ENCODE data around the gene MC1R. TPM values are rescaled to one million over a fixed set of nuclear protein-coding genes. Genes with fewer than 3 reads are reported as not detected.
"Not testable (repeated sequence)": the region's sequence is repeated elsewhere in the genome, so short reads cannot be mapped to it uniquely, and the experiment has no call there.

Gene MC1R
- total RNA-seq, 1 donor from 2014 or later: 1.2 TPM

DNA sequence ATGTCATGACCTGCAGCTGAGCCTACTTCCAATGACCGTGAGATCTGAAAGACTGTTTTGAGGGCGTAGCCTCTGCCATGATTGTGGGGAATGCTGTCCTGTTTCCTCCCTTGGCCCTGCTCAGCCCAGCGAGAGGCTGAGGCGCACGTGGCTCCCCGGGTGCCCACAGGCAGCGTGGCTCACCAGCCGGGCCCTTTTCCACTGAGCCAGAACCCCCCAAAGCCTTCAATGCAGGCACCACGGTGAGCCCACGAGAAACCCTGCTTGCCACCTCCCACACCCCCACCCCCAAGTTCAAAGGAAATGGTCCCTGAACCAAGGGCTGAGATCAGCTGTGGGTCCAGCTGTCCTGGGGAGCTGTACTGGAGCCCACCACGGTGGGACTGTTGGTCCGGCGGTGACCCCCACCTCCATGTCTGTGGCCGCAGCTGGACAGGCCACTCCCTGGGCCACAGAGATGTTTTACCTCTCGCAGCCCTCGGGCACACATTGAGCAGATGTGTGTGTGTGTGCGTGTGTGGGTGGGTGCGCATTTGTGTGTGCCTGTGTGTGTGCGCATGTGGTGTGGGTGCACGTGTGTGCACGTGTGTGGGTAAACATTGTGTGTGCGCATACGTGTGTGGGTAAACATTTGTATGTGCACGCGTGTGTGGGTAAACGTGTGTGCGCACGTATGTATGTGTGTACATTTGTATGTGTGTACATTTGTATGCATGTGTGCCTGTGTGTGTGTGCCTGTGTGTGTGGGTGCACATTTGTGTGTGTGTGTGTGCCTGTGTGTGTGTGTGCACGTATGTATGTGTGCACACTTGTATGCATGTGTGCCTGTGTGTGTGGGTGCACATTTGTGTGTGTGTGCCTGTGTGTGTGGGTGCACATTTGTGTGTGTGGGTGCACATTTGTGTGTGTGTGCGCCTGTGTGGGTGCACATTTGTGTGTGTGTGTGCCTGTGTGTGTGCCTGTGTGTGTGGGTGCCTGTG lies 5.0 kb upstream of the MC1R start:
- Histone ChIP-seq H3K4me3 (no peak overlapping the region), H3K4me1 (peaks cover 32% of the 10 kb centered on the region), H3K36me3 (peaks cover 34% of the 10 kb centered on the region), H3K27ac (replicated peaks) (no peak overlapping the region), H3K27me3 (ENCODE audit: low read depth) (peaks cover 4% of the 10 kb centered on the region), H3K9me3 (replicated peaks) (no peaks in the 10 kb centered on the region)
- intact Hi-C loops (cut with micrococcal nuclease): no loop called here
- no peak for DNase-seq
- TF ChIP-seq, protein P1, sequence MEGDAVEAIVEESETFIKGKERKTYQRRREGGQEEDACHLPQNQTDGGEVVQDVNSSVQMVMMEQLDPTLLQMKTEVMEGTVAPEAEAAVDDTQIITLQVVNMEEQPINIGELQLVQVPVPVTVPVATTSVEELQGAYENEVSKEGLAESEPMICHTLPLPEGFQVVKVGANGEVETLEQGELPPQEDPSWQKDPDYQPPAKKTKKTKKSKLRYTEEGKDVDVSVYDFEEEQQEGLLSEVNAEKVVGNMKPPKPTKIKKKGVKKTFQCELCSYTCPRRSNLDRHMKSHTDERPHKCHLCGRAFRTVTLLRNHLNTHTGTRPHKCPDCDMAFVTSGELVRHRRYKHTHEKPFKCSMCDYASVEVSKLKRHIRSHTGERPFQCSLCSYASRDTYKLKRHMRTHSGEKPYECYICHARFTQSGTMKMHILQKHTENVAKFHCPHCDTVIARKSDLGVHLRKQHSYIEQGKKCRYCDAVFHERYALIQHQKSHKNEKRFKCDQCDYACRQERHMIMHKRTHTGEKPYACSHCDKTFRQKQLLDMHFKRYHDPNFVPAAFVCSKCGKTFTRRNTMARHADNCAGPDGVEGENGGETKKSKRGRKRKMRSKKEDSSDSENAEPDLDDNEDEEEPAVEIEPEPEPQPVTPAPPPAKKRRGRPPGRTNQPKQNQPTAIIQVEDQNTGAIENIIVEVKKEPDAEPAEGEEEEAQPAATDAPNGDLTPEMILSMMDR (IDR thresholded peaks at IDR 0.05; ENCODE audit: borderline replicate concordance): no peak

DNA sequence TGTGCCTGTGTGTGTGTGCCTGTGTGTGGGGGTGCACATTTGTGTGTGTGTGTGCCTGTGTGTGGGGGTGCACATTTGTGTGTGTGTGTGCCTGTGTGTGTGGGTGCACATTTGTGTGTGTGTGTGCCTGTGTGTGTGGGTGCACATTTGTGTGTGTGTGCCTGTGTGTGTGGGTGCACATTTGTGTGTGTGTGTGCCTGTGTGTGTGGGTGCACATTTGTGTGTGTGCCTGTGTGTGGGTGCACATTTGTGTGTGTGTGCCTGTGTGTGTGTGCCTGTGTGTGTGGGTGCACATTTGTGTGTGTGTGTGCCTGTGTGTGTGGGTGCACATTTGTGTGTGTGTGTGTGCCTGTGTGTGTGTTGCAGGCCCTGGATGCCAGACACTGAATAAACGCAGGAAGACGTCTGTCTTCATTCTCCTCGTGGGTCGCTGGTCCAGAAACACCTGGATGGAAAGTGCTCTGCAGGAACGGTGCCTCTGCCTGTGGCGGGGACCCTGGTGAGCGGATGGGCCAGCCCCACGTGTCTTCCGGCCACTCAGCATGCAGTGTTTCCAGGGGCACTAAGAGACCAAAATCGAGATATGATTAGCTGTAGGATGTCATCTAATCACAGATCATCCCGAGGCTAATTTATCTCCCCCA lies 3.9 kb upstream of the MC1R start:
- H3K4me1 ChIP-seq: peaks cover 37% of the 10 kb centered on the region
- intact Hi-C loops (cut with micrococcal nuclease); H3K27ac ChIP-seq (replicated peaks); H3K27me3 ChIP-seq (ENCODE audit: low read depth); DNase-seq; H3K9me3 ChIP-seq (replicated peaks); H3K4me3 ChIP-seq: not testable (repeated sequence)
- H3K36me3 ChIP-seq: peaks cover 29% of the 10 kb centered on the region

DNA sequence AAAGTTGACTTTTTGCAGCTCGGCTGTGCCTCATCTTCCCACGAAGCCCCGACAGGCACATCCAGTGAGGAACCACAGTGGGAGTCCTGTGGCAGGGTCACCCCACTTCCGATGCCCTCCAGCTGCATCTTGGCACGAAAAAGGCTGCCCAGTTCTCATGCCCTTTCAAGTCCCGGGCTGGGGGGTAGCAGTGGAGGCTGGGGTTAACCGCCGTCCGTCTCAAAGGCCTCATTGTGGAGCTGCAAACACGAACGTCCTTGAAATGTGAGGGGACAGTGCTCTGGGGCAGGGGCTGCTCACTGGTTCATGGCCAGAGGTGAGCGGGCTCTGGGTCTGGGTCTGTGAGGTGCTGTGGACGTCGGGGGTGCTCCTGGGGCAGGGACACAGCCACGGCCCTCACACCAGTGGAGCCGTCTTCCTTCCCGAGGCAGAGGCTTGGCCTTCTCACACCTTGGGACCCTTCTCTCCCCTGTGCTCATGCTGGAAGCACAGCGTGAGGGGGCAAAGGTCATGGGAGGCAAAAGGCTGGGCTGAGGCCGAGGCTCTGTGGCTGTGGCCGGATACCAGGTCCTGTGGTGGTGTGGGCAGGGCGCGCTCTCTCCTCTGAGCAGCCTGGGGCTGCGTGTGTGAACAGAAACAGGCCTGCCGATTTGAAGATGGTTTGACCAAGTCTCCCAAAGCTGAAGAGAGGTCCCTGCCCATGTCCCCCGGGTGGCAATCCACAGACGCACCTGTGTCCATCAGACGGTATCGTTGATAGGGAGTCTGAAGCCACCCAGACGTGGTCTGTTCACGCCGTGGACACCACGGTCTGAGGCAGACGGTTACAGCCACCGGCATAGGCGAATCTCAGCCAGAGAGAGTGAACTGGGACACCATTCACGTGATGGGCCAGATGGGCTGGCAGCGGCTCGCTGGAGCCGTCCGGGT lies 3.1 kb upstream of the MC1R start:
- Histone ChIP-seq H3K4me3 (no peak overlapping the region), H3K27me3 (ENCODE audit: low read depth) (peaks cover 4% of the 10 kb centered on the region), H3K4me1 (peaks cover 29% of the 10 kb centered on the region), H3K36me3 (peaks cover 26% of the 10 kb centered on the region), H3K9me3 (replicated peaks) (no peaks in the 10 kb centered on the region), H3K27ac (replicated peaks) (no peak overlapping the region)
- DNase-seq: no peak
- TF ChIP-seq, protein P1 (IDR thresholded peaks at IDR 0.05; ENCODE audit: borderline replicate concordance): no peak
- intact Hi-C loops (cut with micrococcal nuclease): no loop called here

DNA sequence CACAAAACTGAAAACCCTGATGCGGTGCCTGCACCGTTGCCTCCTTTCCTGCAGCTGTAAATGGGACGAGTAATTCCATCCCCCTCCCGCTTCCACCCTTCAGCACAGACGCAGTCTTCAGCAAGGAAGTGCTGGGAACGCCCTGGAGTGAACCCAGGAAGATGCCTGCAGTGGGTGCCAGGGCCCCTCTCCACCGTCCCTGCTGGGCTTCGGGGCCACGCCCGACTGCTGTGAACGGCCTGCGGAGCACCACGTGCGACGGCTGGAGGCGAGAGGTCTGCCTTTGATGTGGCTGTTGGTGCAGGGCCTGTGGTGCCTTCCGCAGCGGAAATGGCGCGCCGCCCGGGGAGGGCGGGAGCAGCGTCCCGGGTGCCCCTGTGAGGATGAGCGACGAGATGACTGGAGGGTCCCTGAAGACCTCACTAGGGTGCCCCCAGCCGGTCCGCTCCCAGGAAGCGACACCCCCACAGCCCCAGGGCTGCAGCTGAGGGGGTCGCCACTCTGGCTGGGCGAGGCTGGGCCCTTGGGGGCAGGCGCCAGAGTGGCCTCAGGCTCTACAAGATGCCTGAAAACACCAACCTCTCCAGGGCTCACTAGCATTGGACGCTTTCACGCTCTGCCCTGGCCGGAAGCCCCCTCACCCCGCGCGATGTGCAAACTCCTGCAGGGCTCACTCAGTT lies 749 bp upstream of the MC1R start:
- H3K4me3 ChIP-seq: peak overlapping the region; percentile 57
- H3K4me1 ChIP-seq: peaks cover 50% of the 10 kb centered on the region
- H3K27me3 ChIP-seq (ENCODE audit: low read depth): peaks cover 20% of the 10 kb centered on the region
- H3K36me3 ChIP-seq: peaks cover 5% of the 10 kb centered on the region
- DNase-seq: peak; percentile 85
- no peaks in the 10 kb centered on the region for H3K9me3 ChIP-seq (replicated peaks)
- peak overlapping the region; percentile 70 for H3K27ac ChIP-seq (replicated peaks)
- TF ChIP-seq, protein P1 (IDR thresholded peaks at IDR 0.05; ENCODE audit: borderline replicate concordance): no peak
- intact Hi-C loops (cut with micrococcal nuclease): no loop called here

DNA sequence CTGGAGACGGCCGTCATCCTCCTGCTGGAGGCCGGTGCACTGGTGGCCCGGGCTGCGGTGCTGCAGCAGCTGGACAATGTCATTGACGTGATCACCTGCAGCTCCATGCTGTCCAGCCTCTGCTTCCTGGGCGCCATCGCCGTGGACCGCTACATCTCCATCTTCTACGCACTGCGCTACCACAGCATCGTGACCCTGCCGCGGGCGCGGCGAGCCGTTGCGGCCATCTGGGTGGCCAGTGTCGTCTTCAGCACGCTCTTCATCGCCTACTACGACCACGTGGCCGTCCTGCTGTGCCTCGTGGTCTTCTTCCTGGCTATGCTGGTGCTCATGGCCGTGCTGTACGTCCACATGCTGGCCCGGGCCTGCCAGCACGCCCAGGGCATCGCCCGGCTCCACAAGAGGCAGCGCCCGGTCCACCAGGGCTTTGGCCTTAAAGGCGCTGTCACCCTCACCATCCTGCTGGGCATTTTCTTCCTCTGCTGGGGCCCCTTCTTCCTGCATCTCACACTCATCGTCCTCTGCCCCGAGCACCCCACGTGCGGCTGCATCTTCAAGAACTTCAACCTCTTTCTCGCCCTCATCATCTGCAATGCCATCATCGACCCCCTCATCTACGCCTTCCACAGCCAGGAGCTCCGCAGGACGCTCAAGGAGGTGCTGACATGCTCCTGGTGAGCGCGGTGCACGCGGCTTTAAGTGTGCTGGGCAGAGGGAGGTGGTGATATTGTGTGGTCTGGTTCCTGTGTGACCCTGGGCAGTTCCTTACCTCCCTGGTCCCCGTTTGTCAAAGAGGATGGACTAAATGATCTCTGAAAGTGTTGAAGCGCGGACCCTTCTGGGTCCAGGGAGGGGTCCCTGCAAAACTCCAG lies 1.1 kb downstream of the MC1R start:
- Histone ChIP-seq H3K4me3 (no peak overlapping the region), H3K36me3 (no peaks in the 10 kb centered on the region), H3K27me3 (ENCODE audit: low read depth) (peaks cover 38% of the 10 kb centered on the region), H3K27ac (replicated peaks) (no peak overlapping the region), H3K4me1 (peaks cover 67% of the 10 kb centered on the region), H3K9me3 (replicated peaks) (no peaks in the 10 kb centered on the region)
- DNase-seq: no peak
- intact Hi-C loops (cut with micrococcal nuclease): no loop called here
- TF ChIP-seq, protein P1 (IDR thresholded peaks at IDR 0.05; ENCODE audit: borderline replicate concordance): no peak
